Adrenal gland (tissue), 12 donors: Measurements from ENCODE around the gene SNX9. TPM values are rescaled to one million over a fixed set of nuclear protein-coding genes. Genes with fewer than 3 reads are reported as not detected.

Experiments used
- DNase-seq, 7 donors: peaks; one replicate each; pipeline ENCODE4 v3.0.0-alpha.2; 2019 to 2020
- H3K27ac ChIP-seq, 5 donors: fragments of 200-600 bp; sonication (generic) in 4 of 5; 1 replicate in 3 of 5; 2 replicates in 2 of 5; pipeline versions ENCODE4 v1.5.1 to v1.8.0; 2016 to 2020; ENCODE audit warnings: mild to moderate bottlenecking in 1 of 5
- H3K27me3 ChIP-seq: fragments of 200-600 bp; 2 replicates; pipeline ENCODE4 v1.8.0; 2021
- H3K36me3 ChIP-seq, 2 donors: fragments of 200-600 bp; replicated peaks in 1 of 2; 1 replicate in 1 of 2; 2 replicates in 1 of 2; pipeline versions ENCODE4 v1.5.1 to v1.8.0; 2018 to 2022
- H3K4me1 ChIP-seq, 2 donors: fragments of 200-600 bp; replicated peaks in 1 of 2; 1 replicate in 1 of 2; 2 replicates in 1 of 2; pipeline versions ENCODE4 v1.5.1 to v1.8.0; 2018 to 2021
- H3K4me3 ChIP-seq, 4 donors: fragments of 200-600 bp; sonication (generic) in 3 of 4; one replicate each; pipeline ENCODE4 v1.5.1; 2016 to 2018
- H3K9me3 ChIP-seq, 3 donors: fragments of 200-600 bp; sonication (generic) in 1 of 3; replicated peaks in 1 of 3; 1 replicate in 2 of 3; 2 replicates in 1 of 3; pipeline versions ENCODE4 v1.5.1 to v1.8.0; 2016 to 2021
- CTCF ChIP-seq, 6 experiments: fragments of 450-650 bp in 4 of 6; fragments of 200-600 bp in 2 of 6; sonication (generic) in 1 of 6; IDR thresholded peaks; 1 replicate in 5 of 6; 2 replicates in 1 of 6; pipeline versions ENCODE4 v1.5.1 to v1.8.0; 2016 to 2021; ENCODE audit warnings: antibody characterized with exemption in 6 of 6, mild to moderate bottlenecking in 2 of 6, moderate library complexity in 1 of 6
- POLR2A ChIP-seq, 2 donors: fragments of 450-650 bp; IDR thresholded peaks; one replicate each; pipeline ENCODE4 v1.6.1; 2017; ENCODE audit warnings: antibody characterized with exemption in 2 of 2, mild to moderate bottlenecking in 2 of 2, moderate library complexity in 1 of 2
- WGBS, 4 donors: extraction: QIAGEN DNeasy Blood & Tissue Kit in 2 of 4; methylation state at CpG; one replicate each; pipeline versions ENCODE4 v1.1.5 to v1.1.7; 2013 to 2017; 5-methylcytosine and 5-hydroxymethylcytosine counted together
- intact Hi-C, 2 donors: fragments of 100-400 bp; cut with DNase I; formaldehyde crosslinking; loops; one replicate each; pipeline versions ENCODE4 v1.14.1 to v1.15.0; 2022 to 2023
- polyA plus RNA-seq, 3 donors: library from polyadenylated mRNA; stranded (reverse); fragments of 200-250 nt in 2 of 3; fragments of 350-450 nt in 1 of 3; fragmentation: Illumina TruSeq in 1 of 3; extraction: RNeasy Lipid Tissue Mini Kit (QIAGEN cat#74804) in 1 of 3; gene quantifications; one replicate each; pipeline ENCODE4 v1.2.3, GENCODE V29; 2013 to 2014
- total RNA-seq, 9 donors: library from RNA; depleted of rRNA in 4 of 9; stranded (reverse); fragments of >200 nt in 4 of 9; fragments of 120-200 nt in 1 of 9; fragmentation: NEBNext Ultra II Directional in 1 of 9; extraction: Animal tissue kit (Norgen Biotek cat#: 25700) in 1 of 9; gene quantifications; one replicate each; pipeline versions ENCODE4 v1.1.0 to v1.2.4, GENCODE V29; 2013 to 2023
- donor health status: healthy with polysubstance abuse.
- donor health status: Bipolar disorder and iron deficiency.
- donor health status: DM: yes; HTN: yes; CAD: no.
- donor health status: DM: no; HTN: no; CAD: no.
- donor health status: DM: no; HTN: no; CAD: no.
- donor health status: DM: yes; HTN: yes; CAD: no.

SNX9 gene
- total and polyA plus RNA-seq, 12 donors: 27.7 to 59.6 (median 50.4) TPM

GRCh38 chr6:157877149-157877548 is 54.1 kb downstream of the SNX9 start:
- WGBS, 4 donors: 91 to 95% (median 93%) methylated on average over 4 of the region's 4 CpGs
- intact Hi-C loops: loop anchor here in 1 of 2 donors (10.0 kb wide), 1 partner anchor 52 kb away; the partner anchor contains the start of gene SNX9
- H3K27ac ChIP-seq: no peak overlapping the region
- no peaks in the 10 kb centered on the region for H3K27me3 ChIP-seq
- TF ChIP-seq POLR2A (IDR thresholded peaks at IDR 0.05): no peak
- TF ChIP-seq CTCF (IDR thresholded peaks at IDR 0.05): no peak
- H3K4me1 ChIP-seq: no peaks in the 10 kb centered on the region
- peaks cover 0 to 41% of the 10 kb centered on the region in 2 donors for H3K36me3 ChIP-seq
- H3K4me3 ChIP-seq: no peak overlapping the region
- H3K9me3 ChIP-seq: no peaks in the 10 kb centered on the region
- DNase-seq: no peak

DNA sequence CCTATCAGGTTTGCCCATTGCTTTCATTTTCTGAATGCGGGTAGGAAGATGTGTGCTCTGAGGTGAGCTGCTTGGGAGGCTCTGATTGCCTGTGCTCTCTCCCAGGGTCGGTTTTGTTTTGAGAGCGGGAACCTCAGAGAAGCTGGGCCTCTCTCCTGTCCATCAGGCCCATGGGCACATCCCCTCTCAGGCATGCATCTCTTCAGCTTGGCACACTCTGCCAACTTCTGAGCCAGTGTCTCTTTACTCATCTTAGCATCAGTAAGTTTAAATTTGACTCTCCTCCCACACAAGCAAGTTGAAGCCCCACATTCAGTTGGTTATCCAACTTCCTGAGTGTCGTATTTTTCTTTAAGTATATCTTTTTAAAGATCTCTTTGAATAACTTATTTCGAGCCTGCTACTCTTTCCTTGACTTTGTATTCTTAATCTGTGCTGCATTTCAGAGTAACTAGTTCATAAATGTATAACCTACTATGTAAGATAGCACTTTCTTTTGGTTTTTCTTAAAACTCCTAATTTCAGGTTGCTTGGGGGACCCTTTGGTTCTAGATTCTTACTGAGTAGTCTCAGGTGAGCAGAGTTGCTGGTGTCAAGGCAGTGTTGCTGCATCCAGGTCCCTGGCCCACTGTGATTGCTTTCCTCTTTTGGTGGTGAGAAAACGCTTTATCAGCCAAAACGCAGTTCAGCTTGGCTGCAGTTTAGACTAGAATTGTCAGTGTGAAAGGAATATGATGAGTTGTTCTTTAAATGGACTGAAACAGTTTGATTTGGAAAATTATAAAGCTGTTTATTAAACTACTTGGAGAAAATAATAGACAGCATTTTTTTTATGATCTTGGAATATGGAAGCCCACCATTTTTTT is 54.8 kb downstream of the SNX9 start:
- Histone ChIP-seq H3K27ac (no peak overlapping the region), H3K27me3 (no peaks in the 10 kb centered on the region), H3K9me3 (no peaks in the 10 kb centered on the region), H3K36me3 (peaks cover 0 to 37% of the 10 kb centered on the region in 2 donors), H3K4me1 (no peaks in the 10 kb centered on the region), H3K4me3 (no peak overlapping the region)
- 85 to 92% (median 91%) methylated on average over 7 of the region's 7 CpGs for WGBS, 4 donors
- intact Hi-C loops: loop anchor here in 1 of 2 donors (10.0 kb wide), 1 partner anchor 53 kb away; the partner anchor contains the start of gene SNX9
- DNase-seq: no peak
- no peak for TF ChIP-seq CTCF (IDR thresholded peaks at IDR 0.05)
- TF ChIP-seq POLR2A (IDR thresholded peaks at IDR 0.05): no peak

GRCh38 chr6:157879034-157879872 is 56.2 kb downstream of the SNX9 start:
- intact Hi-C loops: loop anchor here in 1 of 2 donors (10.0 kb wide), 1 partner anchor 54 kb away; the partner anchor contains the start of gene SNX9
- H3K27ac ChIP-seq: no peak overlapping the region
- no peak for DNase-seq
- H3K36me3 ChIP-seq: peaks cover 0 to 33% of the 10 kb centered on the region in 2 donors
- H3K4me1 ChIP-seq: no peaks in the 10 kb centered on the region
- TF ChIP-seq CTCF (IDR thresholded peaks at IDR 0.05) (no peak), POLR2A (IDR thresholded peaks at IDR 0.05) (no peak)
- H3K9me3 ChIP-seq: no peaks in the 10 kb centered on the region
- no peak overlapping the region for H3K4me3 ChIP-seq
- H3K27me3 ChIP-seq: no peaks in the 10 kb centered on the region
- 92 to 95% (median 93%) methylated on average over 12 of the region's 12 CpGs for WGBS, 4 donors

- Histone ChIP-seq H3K4me3 (no peak overlapping the region), H3K27ac (no peak overlapping the region), H3K9me3 (no peaks in the 10 kb centered on the region), H3K4me1 (no peaks in the 10 kb centered on the region), H3K27me3 (no peaks in the 10 kb centered on the region), H3K36me3 (peaks cover 0 to 28% of the 10 kb centered on the region in 2 donors)
- DNase-seq: no peak
- intact Hi-C loops: loop anchor here in 1 of 2 donors (10.0 kb wide), 1 partner anchor 55 kb away; the partner anchor contains the start of gene SNX9
- 90 to 99% (median 95%) methylated on average over 2 of the region's 2 CpGs for WGBS, 4 donors
- TF ChIP-seq POLR2A (IDR thresholded peaks at IDR 0.05) (no peak), CTCF (IDR thresholded peaks at IDR 0.05) (no peak)
Observed at GRCh38 chr6:157879873-157880254, 56.8 kb downstream of the SNX9 start.
